IMR-90 (cell line): ENCODE results near the gene EXOC4. TPM values are rescaled to one million over a fixed set of nuclear protein-coding genes. Genes with fewer than 3 reads are reported as not detected.
A peak's percentile ranks its signal among the peaks of the same experiment; 100 is the strongest.

ENCODE experiments used
- ATAC-seq: fragments of 200-7000 bp; cut with Tn5 transposase; 2 replicates; pipeline ENCODE4 v1.9.1; 2020; ENCODE audit warnings: low read depth, mild to moderate bottlenecking, moderate library complexity
- BruUV-seq: library from RNA; stranded (reverse); fragments of 400-500 nt; replicated peaks from 2 replicates; lab custom pipeline; 2021; lab: Mats Ljungman, UMichigan
- CTCF ChIA-PET: fragments of 300-600 bp; formaldehyde crosslinking; extraction: SDS; loops from one replicate; lab custom pipeline; 2021; ENCODE audit warnings: antibody characterized with exemption; lab: Yijun Ruan, JAX
- POLR2A ChIA-PET: fragments of 300-600 bp; sonication (Branson Sonifier 250); formaldehyde crosslinking; loops from one replicate; lab custom pipeline; 2022; ENCODE audit warnings: antibody characterized with exemption; ENCODE audit not compliant: unreplicated experiment; lab: Charles Lee
- DNase-seq: peaks from one replicate; pipeline ENCODE4 v3.0.0; 2013
- H2AFZ ChIP-seq: replicated peaks from 2 replicates; pipeline ENCODE3; 2013; ENCODE audit warnings: low read length, mild to moderate bottlenecking; ENCODE audit not compliant: poor library complexity
- H2AK5ac ChIP-seq: 2 replicates; pipeline ENCODE4 v1.6.1; 2013; ENCODE audit warnings: low read depth, low read length, inconsistent platforms
- H2AK9ac ChIP-seq: replicated peaks from 2 replicates; pipeline ENCODE3; 2013; ENCODE audit warnings: mild to moderate bottlenecking, low read depth, low read length, moderate library complexity; ENCODE audit not compliant: poor library complexity
- H2BK120ac ChIP-seq: 2 replicates; pipeline ENCODE4 v1.6.1; 2013; ENCODE audit warnings: low read depth, low read length, inconsistent platforms
- H2BK15ac ChIP-seq: 3 replicates; pipeline ENCODE4 v1.6.1; 2013; ENCODE audit warnings: low read depth, low read length, inconsistent platforms
- H2BK20ac ChIP-seq: 2 replicates; pipeline ENCODE4 v1.6.1; 2013; ENCODE audit warnings: low read depth, mild to moderate bottlenecking, inconsistent platforms, low read length, moderate library complexity
- H2BK5ac ChIP-seq: 2 replicates; pipeline ENCODE4 v1.6.1; 2013; ENCODE audit warnings: mild to moderate bottlenecking, low read depth, low read length, inconsistent platforms; ENCODE audit not compliant: poor library complexity, severe bottlenecking
- H3K14ac ChIP-seq: replicated peaks from 2 replicates; pipeline ENCODE4 v1.6.1; 2013; ENCODE audit warnings: low read depth, low read length, inconsistent platforms
- H3K18ac ChIP-seq: 2 replicates; pipeline ENCODE4 v1.6.1; 2013; ENCODE audit warnings: low read depth, low read length, control low read depth
- H3K23ac ChIP-seq: 2 replicates; pipeline ENCODE4 v1.6.1; 2013; ENCODE audit warnings: low read depth, low read length, inconsistent platforms
- H3K27ac ChIP-seq: 2 replicates; pipeline ENCODE4 v1.5.1; 2013; ENCODE audit warnings: mild to moderate bottlenecking, control low read depth, low read length; ENCODE audit not compliant: insufficient read depth
- H3K27me3 ChIP-seq: 2 replicates; pipeline ENCODE4 v1.6.1; 2013; ENCODE audit warnings: low read length; ENCODE audit not compliant: control insufficient read depth, insufficient read depth
- H3K36me3 ChIP-seq: 2 replicates; pipeline ENCODE4 v1.6.1; 2013; ENCODE audit warnings: low read length, mixed read lengths; ENCODE audit not compliant: control insufficient read depth, insufficient read depth
- H3K4ac ChIP-seq: 2 replicates; pipeline ENCODE4 v1.6.1; 2013; ENCODE audit warnings: low read depth, low read length, inconsistent platforms
- H3K4me1 ChIP-seq: 2 replicates; pipeline ENCODE4 v1.6.1; 2013; ENCODE audit warnings: low read length, mixed read lengths; ENCODE audit not compliant: control insufficient read depth, insufficient read depth
- H3K4me2 ChIP-seq: 2 replicates; pipeline ENCODE4 v1.6.1; 2013; ENCODE audit warnings: low read depth, mild to moderate bottlenecking, control low read depth, low read length, moderate library complexity
- H3K4me3 ChIP-seq: 2 replicates; pipeline ENCODE4 v1.5.1; 2013; ENCODE audit warnings: low read depth, mild to moderate bottlenecking, control low read depth, low read length, moderate library complexity; ENCODE audit not compliant: insufficient read depth
- H3K56ac ChIP-seq: 2 replicates; pipeline ENCODE4 v1.6.1; 2013; ENCODE audit warnings: low read length, inconsistent platforms; ENCODE audit not compliant: insufficient read depth; ENCODE audit errors: extremely low read depth
- H3K79me1 ChIP-seq, 2 experiments: 2 replicates each; pipeline ENCODE4 v1.6.1; 2013; ENCODE audit warnings: low read length in 2 of 2, inconsistent platforms in 1 of 2, low read depth in 1 of 2
- H3K9ac ChIP-seq: 2 replicates; pipeline ENCODE4 v1.6.1; 2013; ENCODE audit warnings: low read depth, low read length, control low read depth
- H3K9me1 ChIP-seq: 2 replicates; pipeline ENCODE4 v1.6.1; 2013; ENCODE audit warnings: low read length, inconsistent platforms; ENCODE audit not compliant: insufficient read depth
- H3K9me3 ChIP-seq: 2 replicates; pipeline ENCODE4 v1.6.1; 2013; ENCODE audit warnings: low read length; ENCODE audit not compliant: control insufficient read depth, insufficient read depth
- H4K20me1 ChIP-seq: 2 replicates; pipeline ENCODE4 v1.6.1; 2013; ENCODE audit warnings: low read length, inconsistent platforms; ENCODE audit not compliant: insufficient read depth
- H4K5ac ChIP-seq: 2 replicates; pipeline ENCODE4 v1.6.1; 2013; ENCODE audit warnings: mild to moderate bottlenecking, low read depth, low read length, control low read depth
- H4K8ac ChIP-seq, 2 experiments: 2 replicates each; pipeline ENCODE4 v1.6.1; 2013; ENCODE audit warnings: low read depth in 2 of 2, low read length in 2 of 2, control low read depth in 1 of 2, inconsistent platforms in 1 of 2
- H4K91ac ChIP-seq: 2 replicates; pipeline ENCODE4 v1.6.1; 2013; ENCODE audit warnings: low read depth, low read length, inconsistent platforms; ENCODE audit not compliant: insufficient read depth
- BHLHE40 ChIP-seq: fragments of 150-350 bp; IDR thresholded peaks from 2 replicates; pipeline ENCODE4 v1.6.1; 2016; ENCODE audit warnings: mild to moderate bottlenecking, low read depth, low read length
- CEBPB ChIP-seq: IDR thresholded peaks from 2 replicates; pipeline ENCODE4 v1.6.1; 2012; ENCODE audit warnings: low read depth, low read length, improper control_type of control experiment
- CHD1 ChIP-seq: IDR thresholded peaks from 2 replicates; pipeline ENCODE4 v1.6.1; 2012; ENCODE audit warnings: low read depth, low read length, improper control_type of control experiment
- FOS ChIP-seq: fragments of 150-350 bp; IDR thresholded peaks from 2 replicates; pipeline ENCODE4 v1.6.1; 2016; ENCODE audit warnings: low read depth, low read length
- MAFK ChIP-seq: IDR thresholded peaks from 2 replicates; pipeline ENCODE4 v1.6.1; 2012; ENCODE audit warnings: low read depth, low read length, improper control_type of control experiment
- MXI1 ChIP-seq: IDR thresholded peaks from 2 replicates; pipeline ENCODE4 v1.6.1; 2012; ENCODE audit warnings: low read depth, mild to moderate bottlenecking, low read length, moderate library complexity, borderline replicate concordance
- NFE2L2 ChIP-seq: fragments of 150-350 bp; IDR thresholded peaks from 2 replicates; pipeline ENCODE4 v1.6.1; 2016; ENCODE audit warnings: low read depth, mild to moderate bottlenecking, low read length
- POLR2A ChIP-seq: IDR thresholded peaks from 2 replicates; pipeline ENCODE4 v1.6.1; 2012; ENCODE audit warnings: mild to moderate bottlenecking, low read depth, low read length
- RAD21 ChIP-seq: IDR thresholded peaks from 2 replicates; pipeline ENCODE4 v1.6.1; 2012; ENCODE audit warnings: low read length, improper control_type of control experiment
- RCOR1 ChIP-seq: IDR thresholded peaks from 2 replicates; pipeline ENCODE4 v1.6.1; 2012; ENCODE audit warnings: mild to moderate bottlenecking, low read length, improper control_type of control experiment; ENCODE audit not compliant: insufficient replicate concordance
- RFX5 ChIP-seq: IDR thresholded peaks from 2 replicates; pipeline ENCODE4 v1.8.0; 2012; ENCODE audit warnings: low read depth, mild to moderate bottlenecking, low read length, moderate library complexity
- SMC3 ChIP-seq: fragments of 150-350 bp; IDR thresholded peaks from 2 replicates; pipeline ENCODE4 v1.6.1; 2016; ENCODE audit warnings: low read depth, mild to moderate bottlenecking, antibody characterized with exemption, low read length, moderate library complexity
- USF2 ChIP-seq: fragments of 150-350 bp; IDR thresholded peaks from 2 replicates; pipeline ENCODE4 v1.6.1; 2017; ENCODE audit warnings: mild to moderate bottlenecking, antibody characterized with exemption, low read length, low read depth
- WGBS, 2 experiments: methylation state at CpG; one replicate each; pipeline versions ENCODE4 v1.1.5 to v1.1.7; 2013; ENCODE audit warnings: missing lambda C conversion rate in 2 of 2; ENCODE audit not compliant: insufficient read length in 1 of 2; ENCODE audit errors: extremely low coverage in 2 of 2; 5-methylcytosine and 5-hydroxymethylcytosine counted together
- dilution Hi-C: fragments of 300-500 bp; cut with HindIII; formaldehyde crosslinking; loops from one replicate; pipeline ENCODE4 v1.14.3; 2018; ENCODE audit warnings: low sequenced_read_pairs; ENCODE audit not compliant: unreplicated experiment
- in situ Hi-C: fragments of 300-500 bp; cut with MboI; formaldehyde crosslinking; loops from 3 replicates; pipeline ENCODE4 v1.14.3; 2019; ENCODE audit warnings: low sequenced_read_pairs, inconsistent platforms, mixed read lengths
- intact Hi-C: fragments of 100-400 bp; cut with micrococcal nuclease; formaldehyde crosslinking; loops from 2 replicates; pipeline ENCODE4 v1.10.0; 2022
- polyA plus RNA-seq, 3 experiments: library from polyadenylated mRNA; depleted of rRNA; stranded (reverse); fragments of >200 nt; gene quantifications; 2 replicates each; pipeline ENCODE4 v1.2.3, GENCODE V29; 2012; ENCODE audit warnings: low replicate concordance in 1 of 3
- total RNA-seq: library from RNA; depleted of rRNA; stranded (reverse); fragments of >200 nt; gene quantifications from 2 replicates; pipeline ENCODE4 v1.2.3, GENCODE V29; 2012
- TF ChIP-seq, protein P1 (sequence below): conservative IDR thresholded peaks from 2 replicates; pipeline ENCODE4 v1.5.1; 2012; ENCODE audit warnings: mild to moderate bottlenecking, low read depth, low read length, improper control_type of control experiment
- TF ChIP-seq, protein P2 (sequence below): fragments of 150-350 bp; IDR thresholded peaks from 2 replicates; pipeline ENCODE4 v1.6.1; 2016; ENCODE audit warnings: low read depth, mild to moderate bottlenecking, low read length, moderate library complexity, borderline replicate concordance

Gene EXOC4
- total and polyA plus RNA-seq, 2 of the 4 experiments (the other 2 are of a cell fraction) = 25.4 to 94.6 TPM

DNA sequence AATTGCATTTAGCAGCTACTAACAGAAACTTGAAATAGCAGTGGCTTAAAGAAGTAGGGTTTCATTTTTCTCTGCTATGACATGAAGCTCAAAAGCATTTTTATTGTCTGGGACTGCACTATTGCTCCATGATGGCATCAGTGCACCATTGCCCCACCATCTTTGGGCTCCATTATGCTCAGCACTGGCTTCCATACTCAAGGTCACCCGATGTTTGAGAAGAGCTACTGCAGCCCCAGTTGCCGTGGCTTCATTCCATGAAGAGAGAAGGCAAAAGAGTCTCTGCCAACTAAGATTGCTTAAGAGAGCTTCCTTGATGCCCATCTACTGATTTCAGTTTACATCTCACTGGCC lies 682.1 kb downstream of the EXOC4 start:
- no peak overlapping the region for H3K4me3 ChIP-seq
- TF ChIP-seq NFE2L2 (no peak), USF2 (no peak), BHLHE40 (no peak), MXI1 (no peak), RCOR1 (no peak), CEBPB (no peak), FOS (no peak), RAD21 (no peak), CHD1 (no peak), RFX5 (no peak), POLR2A (no peak), SMC3 (no peak), MAFK (no peak)
- TF ChIP-seq, protein P1, sequence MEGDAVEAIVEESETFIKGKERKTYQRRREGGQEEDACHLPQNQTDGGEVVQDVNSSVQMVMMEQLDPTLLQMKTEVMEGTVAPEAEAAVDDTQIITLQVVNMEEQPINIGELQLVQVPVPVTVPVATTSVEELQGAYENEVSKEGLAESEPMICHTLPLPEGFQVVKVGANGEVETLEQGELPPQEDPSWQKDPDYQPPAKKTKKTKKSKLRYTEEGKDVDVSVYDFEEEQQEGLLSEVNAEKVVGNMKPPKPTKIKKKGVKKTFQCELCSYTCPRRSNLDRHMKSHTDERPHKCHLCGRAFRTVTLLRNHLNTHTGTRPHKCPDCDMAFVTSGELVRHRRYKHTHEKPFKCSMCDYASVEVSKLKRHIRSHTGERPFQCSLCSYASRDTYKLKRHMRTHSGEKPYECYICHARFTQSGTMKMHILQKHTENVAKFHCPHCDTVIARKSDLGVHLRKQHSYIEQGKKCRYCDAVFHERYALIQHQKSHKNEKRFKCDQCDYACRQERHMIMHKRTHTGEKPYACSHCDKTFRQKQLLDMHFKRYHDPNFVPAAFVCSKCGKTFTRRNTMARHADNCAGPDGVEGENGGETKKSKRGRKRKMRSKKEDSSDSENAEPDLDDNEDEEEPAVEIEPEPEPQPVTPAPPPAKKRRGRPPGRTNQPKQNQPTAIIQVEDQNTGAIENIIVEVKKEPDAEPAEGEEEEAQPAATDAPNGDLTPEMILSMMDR = no peak
- TF ChIP-seq, protein P2, sequence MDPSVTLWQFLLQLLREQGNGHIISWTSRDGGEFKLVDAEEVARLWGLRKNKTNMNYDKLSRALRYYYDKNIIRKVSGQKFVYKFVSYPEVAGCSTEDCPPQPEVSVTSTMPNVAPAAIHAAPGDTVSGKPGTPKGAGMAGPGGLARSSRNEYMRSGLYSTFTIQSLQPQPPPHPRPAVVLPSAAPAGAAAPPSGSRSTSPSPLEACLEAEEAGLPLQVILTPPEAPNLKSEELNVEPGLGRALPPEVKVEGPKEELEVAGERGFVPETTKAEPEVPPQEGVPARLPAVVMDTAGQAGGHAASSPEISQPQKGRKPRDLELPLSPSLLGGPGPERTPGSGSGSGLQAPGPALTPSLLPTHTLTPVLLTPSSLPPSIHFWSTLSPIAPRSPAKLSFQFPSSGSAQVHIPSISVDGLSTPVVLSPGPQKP = no peak
- no peak overlapping the region for H2AK5ac ChIP-seq
- ChIA-PET CTCF (interaction anchor here (0.6 to 1.1 kb wide), 4 partner anchors 11 to 683 kb away, joined by 3 read pairs; no protein-coding TSS in a partner anchor), POLR2A (no interaction called here)
- H3K9me1 ChIP-seq = peaks cover 3% of the 10 kb centered on the region; the same call in 1 of the 2 replicates
- intact Hi-C loops = no loop called here
- BruUV-seq = no TSS peak
- H2BK20ac ChIP-seq = no peak overlapping the region
- ATAC-seq = peak; percentile 18
- no peak overlapping the region for H2BK120ac ChIP-seq
- H3K56ac ChIP-seq = no peak overlapping the region
- no peak overlapping the region for H3K14ac ChIP-seq
- H3K9me3 ChIP-seq = no peaks in the 10 kb centered on the region
- in situ Hi-C loops = no loop called here
- H3K79me1 ChIP-seq = no peaks in the 10 kb centered on the region
- H3K4ac ChIP-seq = no peak overlapping the region
- no peak overlapping the region for H2AK9ac ChIP-seq
- H3K36me3 ChIP-seq = peaks cover 6% of the 10 kb centered on the region; the same call in 1 of the 2 replicates
- no peak overlapping the region for H4K8ac ChIP-seq
- DNase-seq = no peak
- H3K4me1 ChIP-seq = peaks cover 7% of the 10 kb centered on the region
- no peak overlapping the region for H3K9ac ChIP-seq
- no peak overlapping the region for H4K91ac ChIP-seq
- no peak overlapping the region for H3K27ac ChIP-seq
- no peaks in the 10 kb centered on the region for H4K20me1 ChIP-seq
- no peak overlapping the region; the same call in none of the 2 replicates for H3K4me2 ChIP-seq
- H3K18ac ChIP-seq = no peak overlapping the region
- H2AFZ ChIP-seq = no peak overlapping the region
- H3K27me3 ChIP-seq = no peaks in the 10 kb centered on the region
- H2BK5ac ChIP-seq = no peak overlapping the region
- whole genome bisulfite sequencing, 2 experiments = 90% methylated on average over 2 of the region's 2 CpGs; no CpG with 5 or more reads in 1 of the 2 experiments
- H4K5ac ChIP-seq = no peak overlapping the region
- dilution Hi-C loops = no loop called here
- H3K23ac ChIP-seq = no peak overlapping the region
- no peak overlapping the region; the same call in 2 of the 3 replicates for H2BK15ac ChIP-seq
